NCI-H510A treated with DMSO at 0.1 percent for 48 hours (cell line): ENCODE measurements around the gene SLC44A1.

Source experiments
- DNase-seq: peaks from one replicate; lab custom pipeline; 2025; lab: John Stamatoyannopoulos, UW

The SLC44A1 gene

DNA sequence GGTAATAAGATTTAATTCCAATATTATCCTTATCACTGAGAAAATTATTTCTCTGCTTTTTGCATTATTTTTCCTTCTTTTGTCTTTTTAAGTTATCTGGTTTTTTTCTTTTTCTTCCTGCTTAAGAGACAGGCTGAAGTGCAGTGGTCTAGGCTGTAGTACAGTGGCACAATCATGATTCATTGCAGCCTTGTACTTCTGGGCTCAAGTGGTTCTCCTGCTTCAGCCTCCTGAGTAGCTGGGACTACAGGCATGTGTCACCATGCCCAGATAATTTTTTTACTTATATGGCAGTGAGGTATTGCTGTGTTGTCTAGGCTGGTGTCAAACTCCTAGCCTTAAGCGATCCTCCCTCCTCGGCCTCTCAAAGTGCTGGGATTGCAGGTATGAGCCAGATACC lies 93.9 kb downstream of the SLC44A1 start:
- no peak for DNase-seq

DNA sequence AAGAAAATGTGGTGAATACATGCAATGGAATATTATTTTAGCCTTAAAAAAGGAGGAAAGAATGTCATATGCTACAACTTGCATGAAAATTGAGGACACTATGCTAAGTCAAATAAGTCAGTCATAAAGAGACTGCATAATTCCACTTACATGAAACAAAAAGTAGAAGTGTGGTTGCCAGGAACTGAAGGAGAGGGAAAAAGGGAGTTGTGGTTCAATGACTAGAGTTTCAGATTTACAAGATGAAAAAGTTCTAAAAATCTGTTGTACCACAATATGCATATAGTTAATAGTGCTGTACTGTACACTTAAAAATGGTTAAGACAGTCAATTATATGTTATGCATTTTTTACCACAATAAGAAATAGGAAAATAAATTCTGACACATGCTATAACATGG lies 95.4 kb downstream of the SLC44A1 start:
- no peak for DNase-seq

DNA sequence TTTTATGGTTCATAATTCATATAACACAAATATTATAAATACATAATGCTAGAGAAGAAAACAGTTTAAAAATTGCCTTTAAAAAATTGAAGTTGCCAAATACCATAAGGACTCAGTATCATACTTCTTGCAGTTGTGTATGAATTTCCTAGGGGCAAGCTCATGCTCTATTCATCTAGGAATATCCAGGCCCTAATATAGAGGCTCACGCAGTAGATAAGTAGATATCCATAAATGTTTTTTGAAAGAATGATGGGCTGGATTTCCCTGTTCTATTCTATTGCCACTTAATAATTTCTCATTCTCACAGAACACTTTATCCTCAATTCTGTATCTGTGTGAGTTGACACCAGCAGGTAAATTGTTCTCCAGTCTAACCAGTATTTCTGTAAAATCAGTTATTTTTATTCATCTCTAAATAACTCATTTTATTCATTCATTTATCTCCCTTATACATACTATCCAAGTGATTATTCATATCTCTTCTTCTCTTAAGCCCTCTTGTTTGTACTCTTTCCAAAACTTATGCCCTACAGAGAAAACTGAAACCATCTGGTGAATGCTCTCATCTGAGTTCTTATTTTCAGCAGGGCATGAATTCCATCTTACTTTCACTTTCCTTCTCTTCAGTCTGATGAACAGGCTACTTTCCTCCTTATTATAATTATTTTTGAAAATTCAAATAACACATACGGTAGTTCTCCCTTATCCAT lies 97.1 kb downstream of the SLC44A1 start:
- no peak for DNase-seq

DNA sequence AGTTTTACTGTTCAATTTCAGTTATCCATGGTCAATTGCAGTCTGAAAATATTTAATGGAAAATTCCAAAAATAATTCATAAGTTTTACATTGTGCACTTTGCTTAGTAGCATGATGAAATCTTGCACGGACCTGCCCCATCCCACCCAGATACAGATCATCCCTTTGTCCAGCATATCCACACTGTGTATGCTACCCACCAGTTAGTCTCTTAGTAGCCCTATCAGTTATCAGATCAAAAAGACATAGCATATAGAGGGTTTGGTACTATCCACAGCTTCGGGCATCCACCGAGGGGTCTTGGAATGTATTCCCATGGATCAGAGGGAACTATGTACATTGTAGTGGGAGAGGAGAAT lies 97.7 kb downstream of the SLC44A1 start:
- DNase-seq = no peak

DNA sequence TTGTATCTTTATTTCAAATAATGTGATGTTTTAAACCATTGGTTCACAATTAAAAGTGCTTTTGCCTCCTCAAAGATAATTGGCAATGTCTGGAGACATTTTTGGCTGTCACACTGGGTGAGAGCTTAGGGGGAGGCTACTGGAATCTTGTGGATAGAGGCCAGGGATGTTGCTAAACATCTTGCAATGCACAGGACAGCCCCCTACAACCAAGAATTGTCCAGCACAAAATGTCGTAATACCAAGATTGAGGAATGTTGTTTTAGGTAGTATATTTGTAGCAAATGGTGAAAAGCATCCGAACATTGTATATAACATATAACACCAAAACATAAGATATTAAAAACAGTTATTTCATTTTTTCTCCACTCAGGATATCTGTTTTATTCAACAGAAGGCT lies 99.8 kb downstream of the SLC44A1 start:
- DNase-seq = no peak

DNA sequence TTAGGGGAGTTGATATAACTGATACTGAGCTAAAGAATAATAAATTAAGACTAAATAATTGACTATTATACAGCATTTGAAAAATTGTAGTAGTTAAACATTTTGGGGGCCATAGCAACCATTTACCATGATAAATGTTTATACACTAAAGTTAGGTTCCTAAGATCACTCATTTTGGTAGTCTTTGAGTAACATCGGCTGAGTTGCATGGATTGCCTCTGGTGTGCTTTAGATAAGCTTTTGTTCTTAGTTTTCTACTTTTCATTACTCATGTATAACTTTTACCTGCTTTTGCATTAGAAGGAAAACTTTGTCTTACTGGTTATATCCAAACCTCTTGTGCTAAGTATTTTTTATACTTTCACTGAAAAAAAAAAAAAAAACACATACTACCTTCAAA lies 101.2 kb downstream of the SLC44A1 start:
- no peak for DNase-seq

DNA sequence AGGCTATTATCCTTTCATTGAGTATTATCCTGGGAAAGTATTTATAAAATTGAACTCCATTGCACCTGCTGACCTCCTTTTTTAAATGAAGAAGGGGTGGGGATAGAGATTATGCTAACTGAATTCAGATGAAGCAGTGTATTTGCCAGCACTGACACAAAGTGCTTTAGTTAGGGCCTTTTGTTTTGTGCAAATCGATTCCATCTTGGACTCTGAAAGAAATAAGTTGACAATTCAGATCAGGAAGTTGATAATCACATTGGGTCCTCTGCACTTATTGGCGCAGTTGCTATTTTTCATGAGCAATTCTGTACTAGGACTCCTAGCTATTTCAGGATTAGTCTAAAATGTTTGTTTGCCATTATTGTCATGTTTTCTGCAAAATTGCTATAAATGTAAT lies 101.8 kb downstream of the SLC44A1 start:
- DNase-seq = no peak

DNA sequence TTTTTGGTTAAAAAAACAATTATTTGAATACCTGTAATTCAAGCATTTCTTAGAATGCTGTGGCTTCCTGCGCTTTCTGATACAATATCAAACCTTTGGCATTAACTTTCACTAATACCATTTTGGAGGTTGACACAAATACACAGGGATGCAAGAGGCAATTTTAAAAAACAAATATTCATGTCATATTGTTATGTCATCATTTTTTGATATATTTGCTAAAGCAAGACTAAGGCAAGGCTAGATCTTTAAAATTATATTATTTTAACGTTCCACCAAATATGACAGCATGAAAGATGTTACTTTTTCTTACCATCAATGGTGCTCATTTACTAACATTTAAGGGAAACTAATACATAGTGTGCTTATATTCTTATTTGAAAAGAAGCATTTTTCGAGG lies 110.0 kb downstream of the SLC44A1 start:
- no peak for DNase-seq

DNA sequence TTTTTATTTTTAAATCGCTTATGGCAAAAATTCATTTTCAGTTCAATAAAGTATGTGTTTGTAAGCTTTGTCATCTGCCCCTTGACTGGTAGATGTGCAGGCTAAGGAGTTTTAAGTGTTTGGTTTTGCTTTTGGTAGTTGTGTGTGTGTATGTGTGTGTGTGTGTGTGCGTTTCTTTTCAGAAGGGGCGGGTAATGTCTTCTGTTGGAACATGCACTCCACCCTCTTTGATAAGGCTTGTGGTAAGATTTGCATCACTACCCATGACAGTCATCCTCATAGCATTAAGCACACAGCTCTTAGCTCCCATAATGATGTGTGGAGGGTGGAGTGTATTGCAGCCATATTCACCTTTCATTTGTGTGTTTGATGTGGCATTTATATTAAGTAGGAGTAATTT lies 111.3 kb downstream of the SLC44A1 start:
- no peak for DNase-seq

DNA sequence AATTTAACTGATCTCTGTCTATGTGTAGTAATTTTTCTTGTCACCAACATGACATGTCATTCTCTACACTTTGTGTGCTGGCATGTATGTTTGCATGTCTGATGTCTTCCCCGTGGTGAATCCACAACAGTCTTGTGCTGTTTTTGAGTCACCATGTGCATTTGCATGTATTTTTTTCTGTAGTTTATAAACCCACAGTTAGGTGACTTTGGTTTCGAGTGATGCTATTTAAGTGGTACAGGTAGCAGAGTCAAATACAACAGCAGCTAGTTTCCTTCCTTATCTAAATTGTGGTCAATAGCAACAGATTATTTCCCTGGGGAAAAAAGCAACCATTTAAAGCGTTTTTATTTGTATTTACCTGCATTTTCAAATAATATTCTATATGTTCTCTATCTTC lies 113.5 kb downstream of the SLC44A1 start:
- no peak for DNase-seq

DNA sequence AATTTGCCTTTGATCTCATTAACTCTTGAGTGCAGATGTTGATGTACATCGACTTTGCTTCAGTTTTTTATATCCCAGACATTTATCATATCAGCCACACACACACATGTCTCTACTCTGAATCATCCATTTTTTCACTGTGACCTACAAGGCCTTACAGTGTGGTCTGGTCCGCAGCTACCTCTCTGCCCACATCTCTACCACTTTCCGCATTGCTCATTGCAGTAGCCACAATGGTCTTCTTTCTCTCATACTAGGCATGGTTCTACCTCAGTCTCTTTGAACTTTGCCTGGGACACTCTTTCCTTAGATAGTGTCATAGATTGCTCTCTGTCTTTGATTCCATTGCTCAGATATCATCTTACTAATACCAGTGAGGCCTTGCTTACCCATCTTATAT lies 115.4 kb downstream of the SLC44A1 start:
- no peak for DNase-seq

DNA sequence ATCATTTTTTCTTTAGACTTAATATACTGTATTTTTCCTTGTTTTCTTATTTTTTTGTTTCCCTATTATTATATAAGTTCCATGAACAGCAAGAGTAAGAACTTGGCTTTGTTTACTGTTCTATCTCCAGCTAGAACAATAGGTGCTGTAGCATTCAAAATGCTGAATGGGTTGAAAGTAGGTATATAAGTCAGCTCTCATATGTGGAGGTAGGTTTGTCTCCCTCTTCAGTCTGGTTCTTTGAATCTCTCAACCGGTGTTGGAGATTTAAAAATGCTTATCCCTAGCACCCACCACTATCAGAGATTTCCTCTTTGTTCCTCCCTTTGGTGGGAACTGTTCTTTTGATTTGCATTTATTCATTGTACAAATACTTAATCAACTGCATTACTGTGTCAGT lies 115.9 kb downstream of the SLC44A1 start:
- DNase-seq = no peak

DNA sequence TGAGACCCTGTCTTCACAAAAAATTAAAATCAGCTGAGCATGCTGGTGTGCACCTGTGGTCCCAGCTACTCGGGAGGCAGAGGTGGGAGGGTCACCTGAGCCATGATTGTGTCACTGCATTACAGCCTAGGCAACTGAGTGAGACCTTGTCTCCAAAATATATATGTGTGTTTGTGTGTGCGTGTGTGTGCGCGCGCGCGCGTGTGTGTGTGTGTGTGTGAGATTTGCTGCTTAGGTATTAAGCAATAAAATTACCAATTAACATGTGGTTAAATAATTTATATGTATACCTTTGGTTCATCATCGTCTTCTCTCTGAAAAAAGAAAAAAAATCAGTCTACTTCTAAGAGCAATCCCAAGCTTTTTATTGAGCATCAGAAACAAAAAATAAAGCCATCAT lies 117.4 kb downstream of the SLC44A1 start:
- no peak for DNase-seq

DNA sequence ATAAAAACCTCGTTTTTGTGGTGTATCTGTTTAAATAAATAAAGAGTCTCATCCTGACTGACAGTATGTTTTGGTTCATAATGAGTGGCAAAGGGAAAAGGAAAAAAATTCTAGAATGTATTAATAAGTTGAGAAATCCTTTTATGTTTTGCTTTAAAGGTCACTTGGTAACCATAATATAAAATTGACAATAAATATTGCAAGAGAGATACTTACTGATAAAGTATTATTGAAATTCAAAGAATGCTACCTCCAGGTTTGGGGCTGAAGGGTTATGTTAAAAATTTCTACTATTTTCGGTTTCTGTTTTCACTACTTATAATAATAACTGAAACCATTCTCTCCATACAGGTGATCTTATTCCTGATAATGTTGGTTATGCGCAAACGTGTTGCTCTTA lies 118.0 kb downstream of the SLC44A1 start:
- no peak for DNase-seq

DNA sequence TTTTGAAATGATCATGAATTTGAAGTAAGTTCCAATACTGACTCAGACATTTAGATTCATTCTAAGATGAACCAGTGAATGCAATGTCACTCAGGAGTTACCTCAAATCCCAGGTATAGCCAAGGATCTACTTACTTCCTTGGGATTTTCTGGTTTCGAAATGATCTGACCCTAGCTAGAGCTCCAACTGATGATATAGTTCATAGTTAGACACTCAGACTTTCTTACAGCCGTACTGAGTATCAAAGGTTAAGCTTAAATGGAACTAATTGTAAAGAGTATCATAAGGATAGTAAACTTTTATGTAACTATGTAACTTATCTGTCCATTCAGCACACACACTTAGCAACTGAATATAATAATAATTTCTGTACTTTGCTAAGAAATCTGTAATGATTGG lies 119.4 kb downstream of the SLC44A1 start:
- DNase-seq = no peak

DNA sequence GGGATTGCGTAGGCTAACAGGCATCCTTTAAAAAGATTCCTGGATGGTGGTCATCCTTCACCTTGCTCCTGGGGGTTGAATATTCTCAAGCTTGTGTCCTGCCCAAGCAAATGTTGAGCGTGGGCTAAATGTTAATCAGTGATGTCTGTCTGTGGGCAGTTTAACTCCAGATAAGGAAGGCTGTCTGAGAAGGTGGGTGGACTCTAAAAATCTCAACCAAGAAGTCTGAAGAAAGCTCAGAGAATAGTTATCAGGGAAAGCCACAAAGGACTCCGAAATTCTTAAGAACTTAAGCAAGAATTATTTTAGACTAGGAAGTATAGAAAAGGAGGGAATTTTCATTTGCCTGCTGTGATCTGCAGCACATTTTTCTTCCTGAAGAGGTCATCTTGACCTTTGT lies 125.5 kb downstream of the SLC44A1 start:
- DNase-seq = no peak

DNA sequence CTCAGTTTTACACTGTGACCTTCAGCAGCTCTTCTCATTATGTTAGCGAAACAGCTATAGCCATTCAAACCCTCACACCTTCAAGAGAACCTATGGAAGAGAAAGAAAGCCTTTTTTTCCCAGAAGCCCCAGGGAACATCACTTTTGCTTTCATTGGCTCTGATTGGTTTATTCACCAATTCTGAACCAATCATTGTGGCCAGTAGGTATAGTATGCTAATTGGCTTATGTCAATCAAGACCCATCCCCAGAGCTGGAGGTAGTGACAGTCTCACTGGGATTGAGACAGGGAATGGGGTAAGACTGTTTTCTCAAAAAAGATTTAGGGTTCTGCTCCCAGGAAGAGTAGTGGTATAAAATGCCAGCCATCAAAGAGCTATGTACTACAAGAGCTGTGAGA lies 129.3 kb downstream of the SLC44A1 start:
- no peak for DNase-seq

DNA sequence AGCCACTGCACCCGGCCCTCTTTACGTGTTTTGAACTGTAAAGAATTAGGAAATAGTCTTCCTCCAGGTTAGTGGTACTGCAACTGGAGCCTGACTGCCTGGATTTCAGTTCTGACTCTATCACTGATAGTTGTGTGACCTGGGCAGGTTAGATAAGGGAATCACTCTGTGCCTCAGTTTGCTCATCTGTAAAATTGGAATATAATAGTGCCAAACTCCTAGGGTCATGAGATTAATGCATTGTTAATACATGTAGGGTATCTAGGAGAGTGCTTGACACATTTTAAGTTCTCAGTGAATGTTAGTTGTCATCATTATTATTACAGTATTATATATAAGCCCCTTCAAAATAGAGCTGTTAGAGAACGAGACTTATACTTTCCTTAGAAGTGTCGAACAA lies 130.9 kb downstream of the SLC44A1 start:
- DNase-seq = no peak

DNA sequence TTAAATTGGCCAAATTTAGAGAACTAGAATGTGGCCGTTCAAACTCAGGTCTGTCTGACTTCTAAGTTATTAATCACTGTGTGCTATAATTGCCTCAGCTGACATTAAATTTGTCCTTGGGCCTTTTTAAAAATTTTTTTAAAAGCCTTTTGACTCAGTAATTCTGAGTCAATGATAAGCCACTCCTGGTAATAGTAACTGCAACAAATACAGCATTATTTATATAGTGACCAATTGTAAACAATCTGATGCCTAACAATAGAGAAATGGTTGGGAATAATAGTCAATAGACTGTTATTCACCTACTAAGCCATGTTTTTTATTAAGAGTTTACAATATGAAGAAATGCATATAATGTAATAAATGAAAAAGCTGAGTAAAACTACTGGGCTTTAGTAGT lies 132.4 kb downstream of the SLC44A1 start:
- no peak for DNase-seq

DNA sequence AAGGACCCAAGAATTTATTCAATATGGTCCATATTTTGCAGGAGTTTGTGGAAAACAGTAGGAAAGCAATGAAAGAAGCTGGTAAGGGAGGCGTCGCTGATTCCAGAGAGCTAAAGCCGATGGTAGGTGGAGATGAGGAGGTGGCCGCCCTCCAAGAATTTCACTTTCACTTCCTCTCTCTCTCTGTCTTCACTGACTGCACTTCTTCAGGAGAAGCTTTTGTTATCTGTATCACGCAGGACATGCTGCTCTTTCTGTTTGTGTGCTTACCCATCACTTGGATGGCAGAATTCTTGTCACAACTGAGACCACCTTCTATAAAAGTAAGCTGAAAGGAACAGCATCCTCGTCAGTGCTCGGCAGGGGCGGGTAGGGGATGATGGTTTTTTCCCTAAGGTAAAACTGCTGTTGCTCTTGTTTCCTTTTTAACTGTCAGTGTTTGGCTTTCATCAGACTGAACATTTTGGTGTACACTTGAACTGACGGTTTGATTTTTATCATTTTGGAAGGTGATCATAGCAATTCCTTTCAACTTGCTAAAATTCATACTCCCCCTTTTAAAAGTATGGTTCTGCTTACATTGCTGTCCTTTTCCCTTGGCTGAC lies 141.0 kb downstream of the SLC44A1 start:
- DNase-seq = no peak

DNA sequence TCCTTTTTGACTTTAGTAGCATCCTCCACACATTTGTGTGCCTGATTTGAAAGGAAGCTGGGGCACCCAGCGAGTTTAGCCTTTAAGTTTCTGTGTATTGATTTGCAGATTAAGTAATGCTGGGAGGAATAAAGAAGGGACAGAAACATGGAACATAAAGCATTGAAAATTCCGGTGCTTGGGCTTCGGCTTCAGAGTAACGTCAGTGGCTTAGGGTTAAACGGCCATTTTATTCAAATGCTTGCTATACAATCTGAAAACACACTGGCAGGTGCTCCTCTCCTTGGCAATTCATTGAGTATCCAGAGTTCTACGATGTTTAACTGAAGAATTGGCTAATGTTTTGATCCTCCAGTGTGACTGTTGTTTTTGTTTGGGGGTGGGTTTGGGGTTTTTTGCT lies 145.3 kb downstream of the SLC44A1 start:
- no peak for DNase-seq

DNA sequence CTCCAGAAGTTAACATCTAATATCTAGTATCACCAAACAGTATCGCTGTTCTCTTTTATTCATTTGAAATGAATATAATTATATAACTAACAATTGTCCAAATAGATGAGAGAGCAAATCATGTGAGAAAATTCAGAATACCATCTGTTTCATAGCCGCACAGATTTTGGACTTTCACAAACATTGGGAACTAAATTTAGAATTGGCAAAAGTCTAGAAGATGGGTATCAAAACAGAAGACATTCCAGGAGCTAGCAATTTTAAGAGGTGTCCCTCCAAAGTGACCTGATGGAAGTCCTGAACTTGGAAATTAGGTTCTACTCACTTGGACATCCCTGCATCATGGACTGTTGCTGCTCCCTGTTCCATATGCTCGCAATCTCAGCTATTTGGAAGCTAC lies 146.4 kb downstream of the SLC44A1 start:
- no peak for DNase-seq

DNA sequence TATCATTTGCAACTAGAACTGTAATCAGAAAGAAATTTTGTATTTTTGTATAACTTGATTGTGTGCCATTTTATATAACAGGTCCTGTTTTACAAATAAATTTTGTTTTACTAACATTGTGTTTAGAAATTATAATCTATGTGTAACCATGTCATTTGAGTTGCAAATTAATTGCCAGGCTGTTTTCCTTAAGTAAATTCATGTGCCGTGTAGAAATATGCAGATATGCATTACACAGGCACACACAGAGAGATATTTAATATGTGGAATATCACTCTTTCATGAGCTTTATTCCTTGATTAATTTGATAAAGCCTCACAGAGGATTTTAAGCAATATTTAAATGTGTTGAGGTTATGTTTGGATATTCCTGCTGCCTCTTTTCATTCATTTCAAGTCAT lies 146.8 kb downstream of the SLC44A1 start:
- no peak for DNase-seq

DNA sequence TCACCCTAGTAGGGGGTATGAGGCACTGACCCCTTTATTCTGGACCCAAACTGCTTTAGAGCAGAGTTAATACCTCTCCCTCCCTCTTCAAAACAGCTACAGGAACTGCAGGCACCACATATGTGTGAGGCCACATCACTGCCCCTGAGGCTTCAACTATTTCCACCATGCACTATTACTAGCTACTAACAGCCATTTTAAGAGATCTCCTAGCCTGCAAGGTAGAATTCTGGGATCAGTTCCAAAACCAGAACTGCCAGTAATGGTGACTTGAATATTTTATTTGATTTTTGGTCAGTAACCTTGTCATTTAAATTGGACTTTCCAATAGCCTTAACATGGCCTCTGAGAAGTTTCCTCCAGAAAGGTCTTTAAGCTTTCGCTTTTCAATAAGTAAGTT lies 148.1 kb downstream of the SLC44A1 start:
- DNase-seq = no peak
